Panc1 (cell line): ENCODE data around the gene ADAM12. TPM values are rescaled to one million over a fixed set of nuclear protein-coding genes. Genes with fewer than 3 reads are reported as not detected.

Experiments used
- ATAC-seq: fragments of 200-7000 bp; cut with Tn5 transposase; 2 replicates; pipeline ENCODE4 v1.9.1; 2020; ENCODE audit warnings: mild to moderate bottlenecking, moderate library complexity
- BruUV-seq: library from RNA; stranded (reverse); fragments of 400-500 nt; replicated peaks from 2 replicates; lab custom pipeline; 2021; lab: Mats Ljungman, UMichigan
- CTCF ChIA-PET: fragments of 300-600 bp; sonication (Branson Sonifier 250); formaldehyde crosslinking; loops from one replicate; lab custom pipeline; 2022; ENCODE audit warnings: antibody characterized with exemption; lab: Charles Lee
- POLR2A ChIA-PET: fragments of 300-600 bp; sonication (Branson Sonifier 250); formaldehyde crosslinking; loops from one replicate; lab custom pipeline; 2022; ENCODE audit warnings: antibody characterized with exemption; lab: Charles Lee
- DNase-seq: peaks from one replicate; pipeline ENCODE4 v3.0.0-alpha.2; 2010; ENCODE audit warnings: low read depth, low spot score
- H3K27ac ChIP-seq: 2 replicates; pipeline ENCODE4 v1.5.1; 2011; ENCODE audit warnings: mild to moderate bottlenecking, low read length, inconsistent platforms
- H3K27me3 ChIP-seq: fragments of 200-500 bp; sonication (Bioruptor generic); 2 replicates; pipeline ENCODE4 v1.6.0; 2014; ENCODE audit warnings: low read length, inconsistent platforms; ENCODE audit not compliant: control insufficient read depth, insufficient read depth
- H3K36me3 ChIP-seq: fragments of 200-500 bp; sonication (Bioruptor generic); 2 replicates; pipeline ENCODE4 v1.5.1; 2014; ENCODE audit warnings: inconsistent platforms, mild to moderate bottlenecking, low read length, moderate library complexity; ENCODE audit not compliant: control insufficient read depth, insufficient read depth
- H3K4me1 ChIP-seq: 2 replicates; pipeline ENCODE4 v1.5.1; 2011; ENCODE audit warnings: inconsistent platforms, mild to moderate bottlenecking, low read length, moderate library complexity; ENCODE audit not compliant: control insufficient read depth, insufficient read depth
- H3K4me3 ChIP-seq, 2 experiments: 2 replicates each; pipeline ENCODE4 v1.5.1; 2011 to 2012; ENCODE audit warnings: low read depth in 2 of 2, low read length in 2 of 2, mild to moderate bottlenecking in 2 of 2, inconsistent platforms in 1 of 2, moderate library complexity in 1 of 2
- H3K9me3 ChIP-seq: fragments of 200-500 bp; sonication (Bioruptor generic); 2 replicates; pipeline ENCODE4 v1.5.1; 2014; ENCODE audit warnings: low read depth, mild to moderate bottlenecking, inconsistent platforms, low read length, moderate library complexity; ENCODE audit not compliant: control insufficient read depth, insufficient read depth
- CTCF ChIP-seq: fragments of 450-650 bp; IDR thresholded peaks from 2 replicates; pipeline ENCODE4 v1.5.1; 2017; ENCODE audit warnings: mild to moderate bottlenecking
- POLR2AphosphoS5 ChIP-seq: IDR thresholded peaks from 2 replicates; pipeline ENCODE4 v1.6.1; 2012; ENCODE audit warnings: mild to moderate bottlenecking, low read depth, low read length, moderate library complexity
- REST ChIP-seq, 2 experiments: IDR thresholded peaks; 2 replicates each; pipeline ENCODE4 v1.6.1; 2011 to 2012; ENCODE audit warnings: low read depth in 2 of 2, control low read depth in 1 of 2, low read length in 1 of 2, mild to moderate bottlenecking in 1 of 2, moderate library complexity in 1 of 2; ENCODE audit not compliant: insufficient read depth in 1 of 2
- SIN3A ChIP-seq: IDR thresholded peaks from 2 replicates; pipeline ENCODE4 v1.6.1; 2012; ENCODE audit warnings: low read depth, mild to moderate bottlenecking, low read length, moderate library complexity, borderline replicate concordance; ENCODE audit not compliant: insufficient read depth
- TCF7L2 ChIP-seq: IDR thresholded peaks from 2 replicates; pipeline ENCODE4 v1.6.1; 2011; ENCODE audit warnings: mild to moderate bottlenecking, low read depth, low read length, inconsistent platforms
- in situ Hi-C: cut with HindIII; loops from 2 replicates; pipeline ENCODE4 v1.10.0; 2016; ENCODE audit warnings: low sequenced_read_pairs, low pct_unique_long_range_greater_than_20kb
- intact Hi-C: fragments of 100-400 bp; cut with micrococcal nuclease; formaldehyde crosslinking; loops from one replicate; pipeline ENCODE4 v1.10.0; 2022; ENCODE audit not compliant: unreplicated experiment
- total RNA-seq: library from RNA; stranded (reverse); gene quantifications from one replicate; pipeline ENCODE4 v1.2.1, GENCODE V29; 2021; ENCODE audit not compliant: unreplicated experiment

The ADAM12 gene
- total RNA-seq, 1 experiment from 2014 or later, result 0.10 TPM

GRCh38 chr10:126207851-126208250, 180.4 kb downstream of the ADAM12 start:
- intact Hi-C loops, result no loop called here
- ATAC-seq (no peak), DNase-seq (no peak)
- Histone ChIP-seq H3K27ac (no peak overlapping the region), H3K4me1 (no peaks in the 10 kb centered on the region), H3K4me3 (no peak overlapping the region), H3K36me3 (no peaks in the 10 kb centered on the region), H3K9me3 (no peaks in the 10 kb centered on the region), H3K27me3 (no peaks in the 10 kb centered on the region; the same call in 1 of the 2 replicates)
- TF ChIP-seq SIN3A (no peak), REST (IDR thresholded peaks at IDR 0.05; ENCODE audit: insufficient read depth in 1 of 2, low read depth in 2 of 2, low read length in 1 of 2) (no peak)
- ChIA-PET CTCF (no interaction called here), POLR2A (no interaction called here)
- BruUV-seq, result no TSS peak
- in situ Hi-C loops, result no loop called here

GRCh38 chr10:126207313-126207771, 180.9 kb downstream of the ADAM12 start:
- no peak for TF ChIP-seq POLR2AphosphoS5
- no peak for TF ChIP-seq SIN3A
- TF ChIP-seq REST (IDR thresholded peaks at IDR 0.05; ENCODE audit: insufficient read depth in 1 of 2, low read depth in 2 of 2, low read length in 1 of 2), result no peak
- no peak for TF ChIP-seq TCF7L2
- TF ChIP-seq CTCF, result no peak
- no peaks in the 10 kb centered on the region for H3K36me3 ChIP-seq
- no peaks in the 10 kb centered on the region; the same call in 1 of the 2 replicates for H3K27me3 ChIP-seq
- H3K9me3 ChIP-seq, result no peaks in the 10 kb centered on the region
- H3K27ac ChIP-seq, result no peak overlapping the region
- ATAC-seq (no peak), DNase-seq (no peak)
- ChIA-PET CTCF (no interaction called here), POLR2A (no interaction called here)
- in situ Hi-C loops (no loop called here), intact Hi-C loops (no loop called here)
- no TSS peak for BruUV-seq
- no peaks in the 10 kb centered on the region for H3K4me1 ChIP-seq
- H3K4me3 ChIP-seq, result no peak overlapping the region
